ENCODE results near the gene ABTB1.
"Not testable (repeated sequence)": the region's sequence is repeated elsewhere in the genome, so short reads cannot be mapped to it uniquely, and the experiment has no call there.

ABTB1 gene

GRCh38 chr3:127688416-127689265, 15.9 kb downstream of the ABTB1 start:
- no peak for DNase-seq

- no peak for DNase-seq
Measured at GRCh38 chr3:127689266-127689860, 16.6 kb downstream of the ABTB1 start.

GRCh38 chr3:127690106-127690505, 17.4 kb downstream of the ABTB1 start:
- no peak for DNase-seq

- DNase-seq = no peak
Measured at GRCh38 chr3:127690823-127691452, 18.2 kb downstream of the ABTB1 start.

GRCh38 chr3:127691489-127691888, 18.7 kb downstream of the ABTB1 start:
- DNase-seq = no peak

GRCh38 chr3:127691974-127692373, 19.2 kb downstream of the ABTB1 start:
- DNase-seq = no peak

- DNase-seq = no peak
Measured at GRCh38 chr3:127692501-127693335, 20.0 kb downstream of the ABTB1 start.

- DNase-seq = no peak
Measured at GRCh38 chr3:127693336-127693843, 20.6 kb downstream of the ABTB1 start.

- DNase-seq = peak; percentile 54
Measured at GRCh38 chr3:127694467-127695215, 21.9 kb downstream of the ABTB1 start.

- DNase-seq = peak; percentile 68
Measured at GRCh38 chr3:127697551-127698240, 24.9 kb downstream of the ABTB1 start.

- DNase-seq = no peak
Measured at GRCh38 chr3:127698286-127698685, 25.5 kb downstream of the ABTB1 start.

- no peak for DNase-seq
Measured at GRCh38 chr3:127698691-127699415, 26.1 kb downstream of the ABTB1 start.

- no peak for DNase-seq
Measured at GRCh38 chr3:127699416-127700300, 26.9 kb downstream of the ABTB1 start.

- DNase-seq = no peak
Measured at GRCh38 chr3:127700406-127700805, 27.7 kb downstream of the ABTB1 start.

GRCh38 chr3:127701280-127701911, 28.6 kb downstream of the ABTB1 start:
- DNase-seq = no peak

GRCh38 chr3:127702151-127702578, 29.4 kb downstream of the ABTB1 start:
- no peak for DNase-seq

- not testable (repeated sequence) for DNase-seq
Measured at GRCh38 chr3:127704840-127705239, 32.1 kb downstream of the ABTB1 start.

- DNase-seq = no peak
Measured at GRCh38 chr3:127706312-127706711, 33.6 kb downstream of the ABTB1 start.

GRCh38 chr3:127706785-127707351, 34.1 kb downstream of the ABTB1 start:
- no peak for DNase-seq

Measured in CD4-positive, alpha-beta T cell treated with Interleukin-17A for 1 hour (primary cell).